PC-9 (cell line): ENCODE results near the gene EPHB1.

Experiments
- CTCF ChIP-seq: fragments of 200-600 bp; sonication (generic); conservative IDR thresholded peaks from 2 replicates; pipeline ENCODE4 v1.6.1; 2017; ENCODE audit warnings: mixed run types, antibody characterized with exemption, mild to moderate bottlenecking, moderate library complexity
- EZH2 ChIP-seq: fragments of 200-600 bp; sonication (generic); IDR thresholded peaks from 2 replicates; pipeline ENCODE4 v1.8.0; 2017; ENCODE audit warnings: antibody characterized with exemption, low read depth

DNA sequence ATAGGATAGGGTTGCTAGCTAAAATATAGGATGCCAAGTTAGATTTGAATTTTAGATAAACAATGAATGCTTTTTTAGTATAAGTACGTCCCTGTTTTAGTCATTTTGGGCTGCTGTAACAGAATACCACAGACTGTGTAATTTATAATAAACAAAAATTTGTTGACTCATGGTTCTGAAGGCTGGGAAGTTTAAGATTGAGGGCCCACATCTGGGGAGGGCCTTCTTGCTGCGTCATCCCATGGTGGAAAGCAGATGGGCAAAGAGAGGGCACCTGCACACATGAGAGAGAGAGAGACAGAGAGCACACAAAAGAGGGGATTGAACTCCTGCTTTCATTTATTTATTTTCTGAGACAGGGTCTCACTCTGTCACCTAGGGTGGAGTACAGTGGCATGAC, 246.5 kb downstream of the EPHB1 start:
- TF ChIP-seq CTCF (no peak), EZH2 (no peak)
